Brain pericyte (primary cell): Measurements from ENCODE around the gene ZNF146.
"Not testable (repeated sequence)": the region's sequence is repeated elsewhere in the genome, so short reads cannot be mapped to it uniquely, and the experiment has no call there.

Experiments
- DNase-seq: peaks from one replicate; pipeline ENCODE4 v3.0.0-alpha.2; 2012; ENCODE audit warnings: low read depth, low spot score

ZNF146 gene

GRCh38 chr19:36233626-36234025 lies 18.7 kb downstream of the ZNF146 start:
- DNase-seq, result not testable (repeated sequence)

- DNase-seq, result no peak
These were observed 21.5 kb downstream of the ZNF146 start for GRCh38 chr19:36236304-36236945.

GRCh38 chr19:36236946-36237310 lies 22.0 kb downstream of the ZNF146 start:
- no peak for DNase-seq

GRCh38 chr19:36244066-36244465 lies 29.2 kb downstream of the ZNF146 start:
- DNase-seq, result no peak

- DNase-seq, result no peak
These were observed 30.5 kb downstream of the ZNF146 start for GRCh38 chr19:36245210-36246005.

- DNase-seq, result no peak
These were observed 31.1 kb downstream of the ZNF146 start for GRCh38 chr19:36246006-36246481.

- DNase-seq, result no peak
These were observed 37.1 kb downstream of the ZNF146 start for GRCh38 chr19:36252047-36252446.

GRCh38 chr19:36254848-36255247 lies 39.9 kb downstream of the ZNF146 start:
- DNase-seq, result no peak

GRCh38 chr19:36255316-36255715 lies 40.4 kb downstream of the ZNF146 start:
- no peak for DNase-seq

GRCh38 chr19:36256064-36256463 lies 41.2 kb downstream of the ZNF146 start:
- DNase-seq, result no peak

GRCh38 chr19:36256853-36257519 lies 42.1 kb downstream of the ZNF146 start:
- no peak for DNase-seq

GRCh38 chr19:36257520-36257876 lies 42.6 kb downstream of the ZNF146 start:
- DNase-seq, result no peak

- DNase-seq, result no peak
These were observed 43.3 kb downstream of the ZNF146 start for GRCh38 chr19:36258028-36258875.

- DNase-seq, result no peak
These were observed 44.3 kb downstream of the ZNF146 start for GRCh38 chr19:36259211-36259610.

GRCh38 chr19:36265064-36265463 lies 50.2 kb downstream of the ZNF146 start:
- no peak for DNase-seq

GRCh38 chr19:36265856-36266374 lies 51.0 kb downstream of the ZNF146 start:
- DNase-seq, result no peak

GRCh38 chr19:36266375-36266961 lies 51.6 kb downstream of the ZNF146 start:
- no peak for DNase-seq

GRCh38 chr19:36267061-36267845 lies 52.3 kb downstream of the ZNF146 start:
- DNase-seq, result no peak

- not testable (repeated sequence) for DNase-seq
These were observed 53.2 kb downstream of the ZNF146 start for GRCh38 chr19:36268081-36268480.

GRCh38 chr19:36268591-36268990 lies 53.7 kb downstream of the ZNF146 start:
- DNase-seq, result not testable (repeated sequence)
